Measurements from ENCODE around the gene LRRC57.

LRRC57 gene

GRCh38 chr15:42549741-42550392, 1.3 kb upstream of the LRRC57 start:
- DNase-seq (ENCODE audit: low spot score) = no peak

- DNase-seq (ENCODE audit: low spot score) = peak; percentile 38
Observed at GRCh38 chr15:42549032-42549491, 469 bp upstream of the LRRC57 start.

- DNase-seq (ENCODE audit: low spot score) = peak; percentile 48
Observed at GRCh38 chr15:42547918-42548248, 710 bp downstream of the LRRC57 start.

GRCh38 chr15:42544853-42545629, 3.6 kb downstream of the LRRC57 start:
- no peak for DNase-seq (ENCODE audit: low spot score)

DNA sequence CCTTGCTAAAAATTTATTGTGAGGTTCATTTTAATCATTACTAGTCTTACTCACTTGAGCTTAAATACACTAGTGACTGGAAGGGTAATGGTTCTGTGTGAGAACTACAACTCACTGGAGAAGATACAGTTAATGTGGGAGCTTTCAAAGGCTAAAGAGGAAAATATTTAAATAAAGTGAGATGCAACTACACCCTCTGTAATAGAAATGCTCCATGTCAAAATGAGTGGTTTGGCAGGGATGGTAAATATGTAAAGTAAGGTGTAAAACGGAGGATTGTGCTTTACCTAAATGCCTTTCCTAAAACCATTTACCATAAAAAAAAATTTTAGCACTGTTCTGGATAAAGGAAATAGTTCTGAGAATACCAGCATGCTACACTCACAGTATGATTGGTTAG, 15.3 kb downstream of the LRRC57 start:
- no peak for DNase-seq (ENCODE audit: low spot score)

- no peak for DNase-seq (ENCODE audit: low spot score)
Observed at GRCh38 chr15:42528970-42529369, 19.6 kb downstream of the LRRC57 start.

GRCh38 chr15:42523331-42523730, 25.3 kb downstream of the LRRC57 start:
- DNase-seq (ENCODE audit: low spot score) = no peak

- peak; percentile 26 for DNase-seq (ENCODE audit: low spot score)
Observed at GRCh38 chr15:42511007-42511391, 37.6 kb downstream of the LRRC57 start.

GRCh38 chr15:42510258-42511006, 38.2 kb downstream of the LRRC57 start:
- DNase-seq (ENCODE audit: low spot score) = no peak

- peak; percentile 18 for DNase-seq (ENCODE audit: low spot score)
Observed at GRCh38 chr15:42508263-42508690, 40.3 kb downstream of the LRRC57 start.

DNA sequence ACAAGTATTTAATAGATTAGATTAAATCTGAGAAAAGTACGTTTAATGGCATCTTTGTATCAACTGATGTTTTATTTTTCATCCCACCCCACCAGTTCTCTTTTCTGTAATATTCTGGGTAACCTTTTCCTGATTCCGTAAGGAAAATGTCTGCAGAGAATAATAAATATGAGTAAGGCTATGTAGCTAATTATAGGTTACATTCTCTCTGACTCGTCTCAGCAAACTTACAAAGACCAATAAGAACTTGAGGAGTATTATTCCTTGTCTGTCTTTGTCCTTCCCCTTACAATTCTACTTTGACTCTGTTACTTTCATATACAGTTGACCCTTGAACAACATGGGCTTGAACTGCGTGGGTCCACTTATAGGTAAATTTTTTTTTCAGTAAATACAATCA, 41.1 kb downstream of the LRRC57 start:
- DNase-seq (ENCODE audit: low spot score) = peak; percentile 6

DNA sequence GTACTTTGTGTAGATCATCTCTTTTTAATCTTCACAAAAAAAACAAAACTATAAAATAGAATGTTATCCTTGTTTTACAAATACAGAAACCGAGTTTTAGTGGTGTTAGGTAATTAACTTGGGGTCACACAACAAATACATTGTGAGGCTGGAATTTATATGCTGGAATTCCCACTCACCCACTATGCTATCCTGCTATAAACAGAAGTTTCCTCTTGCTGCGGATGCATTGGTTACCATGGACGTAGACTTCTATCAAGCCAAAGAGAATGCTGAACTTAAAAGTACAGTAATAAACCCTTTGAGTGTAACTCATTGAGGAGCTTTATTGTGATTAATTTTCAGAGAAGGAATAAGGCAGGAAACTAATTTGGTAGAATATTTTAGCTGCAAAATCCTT, 44.0 kb downstream of the LRRC57 start:
- no peak for DNase-seq (ENCODE audit: low spot score)

- DNase-seq (ENCODE audit: low spot score) = no peak
Observed at GRCh38 chr15:42503825-42504224, 44.8 kb downstream of the LRRC57 start.

DNA sequence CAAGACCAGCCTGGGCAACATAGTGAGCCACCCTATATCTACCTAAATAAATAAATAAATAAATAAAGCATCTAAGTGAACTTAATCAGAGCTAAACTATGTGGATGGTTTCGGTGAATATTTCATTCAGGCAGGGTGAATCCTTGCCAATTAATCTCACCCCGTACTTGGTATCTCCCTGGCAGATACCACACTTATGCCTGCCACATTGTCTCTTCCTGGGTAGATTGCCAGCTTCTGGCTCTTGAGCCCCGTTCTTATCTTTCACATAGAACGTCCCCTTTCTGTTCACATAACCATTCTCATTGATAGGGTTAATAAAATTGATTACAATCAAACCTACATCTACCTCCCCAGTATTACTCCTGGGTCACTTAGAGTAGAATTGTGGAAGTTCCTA, 46.1 kb downstream of the LRRC57 start:
- no peak for DNase-seq (ENCODE audit: low spot score)

DNA sequence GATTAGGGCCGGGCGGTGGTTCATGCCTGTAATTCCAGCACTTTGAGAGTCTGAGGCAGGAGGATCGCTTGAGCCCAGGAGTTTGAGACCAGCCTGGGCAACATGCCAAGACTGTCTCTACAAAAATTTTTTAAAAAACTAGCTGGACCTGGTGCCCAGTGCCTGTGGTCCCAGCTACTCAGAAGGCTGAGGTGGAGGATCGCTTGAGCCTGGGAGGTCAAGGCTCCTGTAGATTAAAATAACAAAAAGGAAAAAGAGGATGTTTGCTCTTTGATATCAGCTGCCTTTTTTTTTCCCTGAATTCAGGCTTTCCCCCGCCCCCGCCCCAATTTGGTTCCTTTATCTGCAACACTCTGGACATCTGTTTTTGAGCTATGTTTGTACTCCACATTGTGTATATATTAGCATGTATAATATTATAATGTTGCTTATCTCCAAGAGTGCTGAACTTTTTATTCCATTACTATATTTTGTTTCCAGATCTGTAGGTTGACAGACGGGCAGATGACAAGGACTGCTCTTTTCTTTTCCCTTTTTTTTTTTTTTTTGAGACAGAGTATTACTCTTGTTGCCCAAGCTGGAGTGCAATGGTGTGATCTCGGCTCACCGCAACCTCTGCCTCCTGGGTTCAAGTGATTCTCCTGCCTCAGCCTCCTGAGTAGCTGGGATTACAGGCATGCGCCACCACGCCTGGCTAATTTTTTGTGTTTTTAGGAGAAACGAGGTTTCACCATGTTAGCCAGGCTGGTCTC, 48.6 kb downstream of the LRRC57 start:
- DNase-seq (ENCODE audit: low spot score) = no peak

DNA sequence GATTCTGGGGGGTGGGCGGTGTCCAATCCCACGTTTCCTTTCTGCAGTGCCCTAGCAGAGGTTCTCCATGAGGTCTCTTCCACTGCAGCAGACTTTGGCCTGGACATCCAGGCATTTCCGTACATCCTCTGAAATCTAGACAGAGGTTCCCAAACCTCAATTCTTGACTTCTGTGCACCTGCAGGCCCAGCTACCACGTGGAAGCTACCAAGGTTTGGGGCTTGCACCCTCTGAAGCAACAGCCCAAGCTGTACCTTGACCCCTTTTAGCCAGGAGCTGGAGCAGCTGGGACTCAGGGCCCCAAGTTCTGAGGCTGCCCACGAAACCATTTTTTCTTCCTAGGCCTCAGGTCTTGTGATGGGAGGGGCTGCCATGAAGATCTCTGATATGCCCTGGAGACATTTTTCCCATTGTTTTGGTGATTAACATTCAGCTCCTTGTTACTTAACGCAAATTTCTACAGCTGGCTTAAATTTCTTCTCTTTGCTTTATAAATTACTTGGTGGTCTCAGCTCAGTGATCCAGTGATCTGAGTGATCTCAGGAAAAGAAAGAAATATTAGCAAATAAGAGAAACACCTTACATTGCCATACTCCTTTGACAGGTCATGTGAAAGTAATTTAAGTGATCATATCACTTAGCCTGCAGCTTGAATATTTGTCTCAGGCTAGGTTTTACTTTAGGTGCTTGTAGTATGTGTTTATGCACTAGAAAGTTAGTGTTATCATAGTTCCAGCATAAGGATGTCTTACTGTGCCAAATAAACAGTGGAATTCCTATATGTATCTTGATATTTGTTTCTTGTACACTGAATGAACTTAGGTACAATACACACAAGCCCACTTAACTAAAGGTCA, 50.2 kb downstream of the LRRC57 start:
- no peak for DNase-seq (ENCODE audit: low spot score)

DNA sequence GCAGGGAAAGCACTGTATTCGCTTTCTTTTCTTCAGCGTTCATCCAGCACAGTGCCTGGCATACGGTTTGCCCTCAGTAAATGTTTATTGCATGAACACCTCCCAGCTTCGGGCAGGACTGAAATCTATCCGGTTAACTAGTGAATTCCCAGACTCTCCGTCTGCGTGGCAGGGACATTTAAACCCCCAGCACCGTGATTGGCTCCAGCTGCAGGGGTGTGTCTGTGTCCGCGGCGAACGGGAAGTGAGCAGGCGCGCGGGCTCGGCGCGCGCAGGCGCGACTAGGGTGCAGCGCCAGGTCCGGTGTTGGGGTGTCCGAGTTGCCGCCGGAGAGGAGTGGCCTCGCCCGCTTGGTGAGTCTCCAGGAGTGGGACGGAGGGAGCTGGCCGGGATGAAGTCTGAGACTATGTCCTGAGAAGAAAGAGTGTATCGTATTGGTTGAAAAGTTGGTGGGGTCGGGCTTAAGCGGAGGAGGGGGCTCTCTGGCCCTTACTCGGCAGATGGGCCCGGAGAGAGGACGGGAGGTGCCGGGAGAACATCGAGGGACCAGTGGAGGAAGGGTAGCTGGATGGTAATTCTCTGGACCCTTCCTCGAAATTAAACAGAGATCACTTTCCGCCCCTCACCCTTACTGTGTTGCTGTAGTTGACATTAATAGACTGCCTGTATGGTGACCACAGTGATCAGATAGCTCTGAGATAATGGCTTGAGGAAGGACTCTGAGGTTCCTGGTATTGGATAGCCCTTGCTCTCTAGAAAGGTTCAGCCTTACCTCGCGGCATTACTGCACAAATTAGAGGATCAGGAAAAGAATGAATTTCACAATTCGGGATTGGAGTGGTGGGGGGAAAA, 53.0 kb downstream of the LRRC57 start, which contains the start of gene SNAP23:
SNAP23 (plus strand) TSS at position 274 of the 852 bp plus-strand sequence. CDS start 16,213 bp downstream, outside the sequence.
- peak; percentile 98 for DNase-seq (ENCODE audit: low spot score)

DNA sequence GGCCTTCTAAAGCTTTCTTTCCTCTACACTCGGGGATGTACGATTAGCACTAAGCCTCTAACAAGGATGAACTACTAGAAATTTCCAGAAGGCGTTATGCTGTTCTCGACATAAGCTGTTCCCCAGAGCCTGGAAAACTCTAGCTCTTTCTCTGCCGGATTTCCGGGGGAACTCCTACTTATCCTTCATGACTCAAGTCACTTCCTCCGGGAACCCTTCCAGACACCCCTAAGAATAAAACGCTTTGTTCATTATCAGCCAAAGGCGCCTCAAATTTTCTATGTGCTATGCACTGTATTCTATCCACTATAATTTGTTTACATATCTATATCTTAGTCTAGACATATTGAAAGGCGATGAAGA, 53.6 kb downstream of the LRRC57 start:
- peak; percentile 56 for DNase-seq (ENCODE audit: low spot score)

GRCh38 chr15:42493679-42494078, 54.9 kb downstream of the LRRC57 start:
- DNase-seq (ENCODE audit: low spot score) = no peak

DNA sequence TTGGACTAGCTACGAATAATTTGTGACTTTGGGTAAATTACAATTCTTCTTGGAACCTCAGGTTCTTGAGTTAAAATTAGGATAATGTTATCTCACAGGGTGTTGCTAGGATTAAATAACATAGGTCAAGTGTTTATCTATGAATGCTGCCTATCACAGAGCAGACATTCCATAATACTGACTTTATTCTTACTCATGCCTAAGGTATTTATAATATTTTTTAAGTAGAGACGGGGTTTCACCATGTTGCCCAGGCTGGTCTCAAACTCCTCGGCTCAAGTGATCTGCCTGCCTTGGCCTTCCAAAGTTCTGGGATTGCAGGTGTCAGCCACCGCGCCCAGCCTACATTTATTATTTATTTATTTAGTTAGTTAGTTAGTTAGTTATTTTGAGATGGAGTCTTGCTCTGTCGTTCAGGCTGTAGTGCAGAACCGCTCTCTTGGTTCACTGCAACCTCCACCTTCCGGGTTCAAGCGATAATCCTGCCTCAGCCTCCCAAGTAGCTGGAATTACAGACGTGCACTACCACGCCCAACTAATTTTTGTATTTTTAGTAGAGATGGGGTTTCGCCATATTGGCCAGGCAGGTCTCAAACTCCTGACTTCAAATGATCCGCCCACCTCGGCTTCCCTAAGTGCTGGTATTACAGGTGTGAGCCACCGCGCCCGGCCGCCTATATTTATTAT, 56.9 kb downstream of the LRRC57 start:
- DNase-seq (ENCODE audit: low spot score) = peak; percentile 63

All from AG08395 (cell line).